NCI-H1092 treated with DMSO at 0.1 percent for 48 hours (cell line): ENCODE results near the gene ABCB4.

Experiments
- DNase-seq: peaks from one replicate; lab custom pipeline; 2025; lab: John Stamatoyannopoulos, UW

ABCB4 gene

GRCh38 chr7:87475359-87476178 is at the start of gene ABCB4:
Gene ABCB4 (minus strand): TSS chr7:87475680. CDS start chr7:87475465, 215 bp downstream.
- peak; percentile 5 for DNase-seq

- no peak for DNase-seq
Observed at GRCh38 chr7:87518735-87519134, 43.3 kb upstream of the ABCB4 start.

GRCh38 chr7:87517891-87518290 is 42.4 kb upstream of the ABCB4 start:
- no peak for DNase-seq

GRCh38 chr7:87517136-87517815 is 41.8 kb upstream of the ABCB4 start:
- DNase-seq: no peak

GRCh38 chr7:87513735-87514335 is 38.4 kb upstream of the ABCB4 start:
- no peak for DNase-seq

- DNase-seq: no peak
Observed at GRCh38 chr7:87512906-87513305, 37.4 kb upstream of the ABCB4 start.

- no peak for DNase-seq
Observed at GRCh38 chr7:87511510-87511909, 36.0 kb upstream of the ABCB4 start.

- peak; percentile 85 for DNase-seq
Observed at GRCh38 chr7:87510411-87510875, 35.0 kb upstream of the ABCB4 start.

- DNase-seq: no peak
Observed at GRCh38 chr7:87507446-87507845, 32.0 kb upstream of the ABCB4 start.

- DNase-seq: peak; percentile 45
Observed at GRCh38 chr7:87506246-87507180, 31.0 kb upstream of the ABCB4 start.

GRCh38 chr7:87505557-87506245 is 30.2 kb upstream of the ABCB4 start:
- DNase-seq: no peak

- DNase-seq: no peak
Observed at GRCh38 chr7:87505122-87505521, 29.6 kb upstream of the ABCB4 start.

GRCh38 chr7:87499494-87499893 is 24.0 kb upstream of the ABCB4 start:
- DNase-seq: no peak

- DNase-seq: no peak
Observed at GRCh38 chr7:87498893-87499292, 23.4 kb upstream of the ABCB4 start.

- DNase-seq: no peak
Observed at GRCh38 chr7:87497482-87497881, 22.0 kb upstream of the ABCB4 start.

GRCh38 chr7:87495366-87495765 is 19.9 kb upstream of the ABCB4 start:
- no peak for DNase-seq

GRCh38 chr7:87494454-87494853 is 19.0 kb upstream of the ABCB4 start:
- DNase-seq: no peak

- no peak for DNase-seq
Observed at GRCh38 chr7:87483131-87483530, 7.7 kb upstream of the ABCB4 start.

GRCh38 chr7:87482115-87482514 is 6.6 kb upstream of the ABCB4 start:
- DNase-seq: no peak

GRCh38 chr7:87480386-87480785 is 4.9 kb upstream of the ABCB4 start:
- DNase-seq: no peak

- DNase-seq: no peak
Observed at GRCh38 chr7:87479951-87480350, 4.5 kb upstream of the ABCB4 start.
